Ovary (tissue), 3 donors: ENCODE measurements around the gene AP1S1.

Experiments used
- CTCF ChIP-seq, 3 donors: fragments of 450-650 bp in 2 of 3; fragments of 200-600 bp in 1 of 3; IDR thresholded peaks; one replicate each; pipeline versions ENCODE4 v1.5.1 to v1.8.0; 2016 to 2022; ENCODE audit warnings: antibody characterized with exemption in 3 of 3, mild to moderate bottlenecking in 1 of 3
- POLR2A ChIP-seq: fragments of 450-650 bp; IDR thresholded peaks from one replicate; pipeline ENCODE4 v1.6.1; 2017; ENCODE audit warnings: antibody characterized with exemption, mild to moderate bottlenecking, moderate library complexity
- donor health status: DM: no; HTN: no; CAD: no.

DNA sequence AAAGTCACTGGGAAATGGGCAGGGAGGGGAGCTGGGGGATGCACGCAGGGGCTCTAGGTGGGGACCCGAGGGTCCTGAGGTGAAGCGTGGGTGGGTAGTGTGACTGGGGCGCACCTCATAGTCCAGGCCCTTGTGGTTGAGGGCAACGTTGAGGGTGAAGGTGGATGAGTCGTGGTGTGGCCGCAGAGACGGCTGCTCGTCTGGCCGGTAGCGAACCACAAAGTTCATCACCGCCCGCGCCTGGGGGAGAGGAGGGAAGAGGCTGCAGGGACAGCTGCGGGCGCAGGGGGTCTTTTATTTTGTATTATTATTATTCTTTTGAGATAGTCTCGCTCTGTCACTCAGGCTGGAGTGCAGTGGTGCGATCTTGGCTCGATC, 52.4 kb downstream of the AP1S1 start:
- TF ChIP-seq CTCF (IDR thresholded peaks at IDR 0.05): no peak
- TF ChIP-seq POLR2A: no peak
